Hematopoietic multipotent progenitor cell treated with erythropoietin and hydrocortisone succinate and interleukin-3 and kit ligand, for 4 days (in vitro differentiated cells): ENCODE data around the gene ADIPOQ.
"Not testable (repeated sequence)": the region's sequence is repeated elsewhere in the genome, so short reads cannot be mapped to it uniquely, and the experiment has no call there.

Source experiments
- DNase-seq: peaks from one replicate; pipeline ENCODE4 v3.0.0-alpha.2; 2015

Gene ADIPOQ

DNA sequence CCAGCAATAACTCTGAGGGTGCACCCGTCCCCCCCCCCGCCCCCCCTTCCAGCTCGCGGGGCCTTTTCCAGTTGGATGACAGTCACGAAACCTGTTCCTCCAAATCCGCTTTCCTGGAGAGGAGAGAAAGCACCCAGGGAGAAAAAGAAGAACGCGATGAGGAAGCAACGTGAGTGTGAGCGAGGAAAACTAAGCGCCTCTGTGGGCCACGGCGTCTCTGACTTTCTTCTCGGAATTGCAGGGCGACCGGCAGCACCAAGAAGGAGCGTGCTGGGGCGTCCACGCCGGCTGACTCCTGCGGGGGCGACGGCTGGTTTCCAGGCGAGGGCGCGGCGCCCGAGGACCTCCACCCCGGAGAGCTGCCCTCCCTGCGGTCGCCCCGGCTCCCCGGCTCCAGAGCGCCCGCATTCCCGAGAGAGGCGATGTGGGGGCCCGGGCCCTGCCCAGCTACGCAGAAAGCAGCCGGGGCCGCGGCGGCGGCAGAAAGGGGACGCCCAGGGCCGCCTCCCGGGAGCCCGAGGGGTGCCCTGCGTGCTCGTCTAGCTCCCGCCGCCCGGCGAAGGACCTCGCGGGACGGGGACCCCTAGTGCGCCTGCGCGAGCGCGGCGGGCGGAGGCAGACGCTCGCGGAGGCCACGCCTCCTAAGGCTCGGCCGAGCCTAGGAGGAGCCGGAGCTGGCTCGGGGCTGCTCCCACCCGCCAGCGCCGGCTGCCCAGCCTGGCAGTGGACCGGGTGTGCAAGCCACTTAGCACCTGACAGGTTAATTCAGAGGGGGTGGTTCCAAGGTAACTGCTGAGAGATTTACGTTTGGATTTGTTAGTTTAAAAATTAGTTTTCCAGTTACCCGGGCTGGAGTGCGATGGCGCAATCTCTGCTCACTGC, 15.3 kb upstream of the ADIPOQ start:
- peak; percentile 95 for DNase-seq

DNA sequence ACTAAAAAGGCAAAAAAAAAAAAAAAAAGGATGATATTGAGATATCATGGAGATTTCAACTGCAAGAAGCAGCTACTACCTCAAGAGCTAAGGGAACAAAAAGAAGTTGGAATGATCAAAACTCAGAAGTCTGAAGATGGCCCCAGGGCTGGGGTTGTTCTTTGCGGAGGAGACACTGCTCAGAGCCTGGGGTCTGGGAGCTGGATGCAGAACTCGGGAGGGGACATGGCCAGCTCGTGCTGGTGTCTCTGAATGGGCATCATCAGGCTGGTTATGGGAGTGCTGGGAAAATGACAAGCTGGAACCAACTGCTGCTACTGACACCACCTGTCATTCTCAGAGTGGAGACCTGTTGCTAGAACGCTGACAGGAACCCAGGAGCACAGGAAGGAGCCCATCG, 14.2 kb upstream of the ADIPOQ start:
- DNase-seq, result no peak

DNA sequence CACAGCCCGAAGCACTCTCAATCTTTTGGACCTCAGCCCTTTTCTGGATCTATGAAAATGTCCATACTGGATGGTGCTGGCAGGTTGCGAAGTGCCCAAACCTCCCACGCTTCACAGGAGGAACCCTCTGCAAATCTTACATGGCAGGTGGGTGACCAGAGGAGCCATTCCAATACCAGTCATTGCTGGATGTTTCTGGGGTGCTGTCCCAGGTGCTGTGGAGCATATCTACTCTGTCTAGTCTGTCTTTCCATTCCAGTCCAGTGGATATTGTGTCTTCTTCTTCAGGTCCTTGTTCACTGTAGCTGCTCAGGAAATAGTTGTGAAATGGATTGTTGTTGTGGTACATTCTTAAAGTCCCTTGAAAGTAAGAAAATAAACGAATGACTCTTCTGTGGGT, 10.7 kb upstream of the ADIPOQ start:
- no peak for DNase-seq

DNA sequence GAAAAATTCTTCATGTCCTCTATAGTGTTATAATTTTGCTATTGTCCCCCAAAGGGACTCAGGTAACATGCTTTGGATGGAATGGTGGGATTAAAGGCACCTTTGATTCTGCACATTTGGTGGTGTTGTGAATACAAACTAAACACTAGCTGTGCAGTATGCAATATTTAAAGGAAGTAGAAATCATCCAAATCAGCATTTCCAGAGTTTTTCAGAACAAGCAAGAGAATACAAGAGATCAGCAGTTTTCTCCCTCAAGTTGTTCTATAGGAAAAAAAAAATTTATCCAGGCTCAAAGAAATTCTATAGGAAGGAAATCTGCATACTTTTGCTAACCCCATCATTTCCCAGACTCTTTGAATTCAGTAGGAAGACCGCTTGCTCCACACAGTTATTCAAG, 10.2 kb upstream of the ADIPOQ start:
- DNase-seq, result no peak

DNA sequence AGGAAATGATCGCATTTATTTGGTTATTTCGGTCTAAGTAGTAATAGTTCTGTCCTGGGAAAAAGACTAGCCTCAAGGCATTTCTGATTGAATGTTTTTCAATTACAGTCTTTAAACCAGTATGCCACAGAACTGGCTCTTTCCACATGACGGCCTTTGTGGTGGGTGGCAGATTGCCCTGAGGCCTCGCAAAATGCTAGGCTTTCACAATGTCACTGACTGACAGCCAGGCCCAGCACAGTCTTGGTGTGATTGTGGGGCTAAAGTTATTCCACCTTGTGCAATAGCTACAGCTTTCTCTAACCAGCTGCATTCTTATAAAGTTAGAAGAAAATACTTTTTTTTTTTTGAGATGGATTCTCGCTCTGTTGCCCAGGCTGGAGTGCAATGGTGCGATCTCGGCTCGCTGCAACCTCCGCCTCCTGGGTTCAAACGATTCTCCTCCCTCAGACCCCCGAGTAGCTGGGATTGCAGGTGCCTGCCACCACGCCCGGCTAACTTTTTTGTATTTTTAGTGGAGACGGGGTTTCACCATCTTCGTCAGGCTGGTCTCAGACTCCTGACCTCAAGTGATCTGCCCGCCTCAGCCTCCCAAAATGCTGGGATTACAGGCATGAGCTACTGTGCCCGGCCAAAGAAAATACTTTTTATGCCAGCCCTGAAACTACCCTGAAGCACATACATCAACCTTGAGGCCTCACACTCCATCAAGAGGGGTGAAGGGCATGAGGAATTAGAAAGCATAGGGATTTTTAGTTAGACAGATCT, 2.5 kb upstream of the ADIPOQ start:
- peak; percentile 78 for DNase-seq

DNA sequence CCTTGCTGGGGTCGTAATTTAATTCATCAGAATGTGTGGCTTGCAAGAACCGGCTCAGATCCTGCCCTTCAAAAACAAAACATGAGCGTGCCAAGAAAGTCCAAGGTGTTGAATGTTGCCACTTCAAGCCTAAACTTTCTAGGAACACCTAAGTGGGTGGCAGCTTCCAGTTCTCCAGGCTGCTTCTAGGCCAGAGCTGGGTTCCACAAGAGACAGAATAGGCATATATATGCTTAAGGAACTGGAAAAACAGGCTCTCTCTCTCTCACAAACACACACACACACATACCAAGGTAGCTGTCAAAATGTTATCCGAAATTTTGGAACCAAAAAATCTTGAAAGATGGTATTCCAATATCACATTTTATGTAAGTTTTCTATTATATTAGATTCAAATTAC, 890 bp upstream of the ADIPOQ start:
- DNase-seq, result no peak

DNA sequence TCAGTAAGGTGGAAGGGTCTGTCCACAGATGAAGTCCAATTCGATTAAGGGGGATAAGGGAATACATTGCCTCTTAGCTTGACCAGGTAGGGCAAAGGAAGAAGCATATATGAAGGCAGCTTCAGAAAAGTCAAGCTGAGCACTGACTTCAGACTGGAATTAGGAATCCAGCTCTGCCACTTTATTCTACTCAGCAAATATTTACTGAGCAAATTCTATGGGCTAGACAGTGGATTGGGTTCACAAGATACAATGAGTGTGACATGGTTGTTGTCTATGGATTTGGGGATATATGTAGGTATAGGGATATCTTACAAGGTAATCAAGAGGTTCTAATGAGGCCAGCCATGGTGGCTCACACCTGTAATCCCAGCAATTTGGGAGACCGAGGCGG, 526 bp downstream of the ADIPOQ start:
- DNase-seq, result no peak

DNA sequence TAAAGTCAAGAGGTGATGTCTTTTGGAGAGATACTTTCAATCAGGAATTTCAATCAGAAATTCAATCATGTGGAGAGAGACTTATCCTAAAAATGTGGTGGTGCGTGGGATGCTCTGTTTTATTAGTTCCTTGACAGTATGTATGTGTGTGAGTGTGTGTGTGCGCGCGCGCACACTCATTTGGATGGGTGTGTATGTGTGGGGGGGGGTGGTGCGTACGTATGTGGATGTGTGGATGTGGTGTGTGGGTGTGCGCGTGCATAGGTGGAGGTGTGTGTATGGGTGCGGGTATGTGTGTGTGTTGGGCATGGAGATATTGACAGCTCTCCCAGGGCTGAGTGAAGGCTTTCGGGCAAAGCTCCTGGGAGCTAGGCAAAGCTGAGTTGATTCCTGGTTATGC, 2.4 kb downstream of the ADIPOQ start:
- no peak for DNase-seq

DNA sequence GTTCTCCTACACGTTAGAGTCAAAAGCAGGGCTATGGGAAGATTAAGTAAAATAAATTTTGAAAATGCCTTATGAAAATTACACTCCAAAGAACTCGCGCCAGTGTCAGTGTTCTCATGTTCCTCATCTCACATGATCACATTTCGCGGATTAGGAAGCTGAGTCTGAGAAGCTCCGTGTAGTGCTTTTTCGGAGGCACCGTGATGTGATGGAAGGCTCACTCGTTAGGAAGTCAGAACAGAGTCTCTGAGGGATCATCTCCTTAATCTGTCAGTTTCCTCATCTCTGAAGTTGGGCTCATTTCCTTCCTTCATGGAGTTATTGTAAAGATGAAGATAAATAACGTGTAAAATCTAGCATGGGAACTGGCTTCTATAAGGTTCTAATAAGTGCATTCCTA, 3.2 kb downstream of the ADIPOQ start:
- no peak for DNase-seq

DNA sequence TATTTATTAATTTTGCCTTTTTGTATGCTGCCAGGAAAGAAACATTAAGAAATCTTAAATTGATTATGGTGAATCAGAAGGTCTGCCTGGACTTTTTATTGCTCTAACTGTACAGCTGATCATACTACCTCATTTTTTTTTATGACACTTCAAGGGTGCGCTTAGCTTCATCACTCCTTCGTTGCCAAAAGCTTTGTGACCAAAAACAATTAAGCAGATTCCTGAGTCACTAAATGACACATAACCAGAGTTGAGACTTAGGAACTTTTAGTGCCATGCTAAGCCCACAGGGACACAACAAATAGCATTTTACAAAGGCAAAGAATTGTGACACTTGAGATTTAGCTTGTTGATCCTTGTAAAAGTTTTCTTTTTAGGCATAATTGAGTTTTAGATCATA, 4.9 kb downstream of the ADIPOQ start:
- no peak for DNase-seq

DNA sequence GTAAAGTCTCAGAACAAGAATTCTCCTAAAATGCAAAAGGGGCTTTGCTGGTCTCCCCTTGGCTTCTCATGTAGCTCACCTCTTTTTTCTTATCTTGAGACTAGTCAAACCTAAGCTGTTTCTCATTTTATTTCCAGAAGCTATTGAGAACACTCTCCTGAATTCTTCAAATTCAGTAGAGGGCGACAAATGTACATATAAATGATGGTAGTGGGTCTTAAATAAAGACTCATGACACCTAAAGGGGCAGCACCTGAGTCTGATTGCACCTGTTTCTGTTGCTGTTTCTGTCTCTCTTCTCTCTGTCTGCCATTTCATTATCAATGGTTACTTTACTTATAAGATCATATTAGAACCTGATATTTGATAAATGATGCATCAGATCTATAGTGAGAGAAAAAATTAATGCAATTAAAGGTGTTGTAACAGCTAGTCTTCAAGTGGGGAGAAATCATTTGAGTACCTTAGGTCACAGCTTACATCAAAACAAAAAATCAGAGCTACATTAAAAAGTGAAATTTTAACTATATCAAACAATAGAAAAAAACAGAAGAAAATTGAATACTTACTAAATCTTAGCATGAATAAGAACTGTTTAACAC, 7.0 kb downstream of the ADIPOQ start:
- peak; percentile 75 for DNase-seq

DNA sequence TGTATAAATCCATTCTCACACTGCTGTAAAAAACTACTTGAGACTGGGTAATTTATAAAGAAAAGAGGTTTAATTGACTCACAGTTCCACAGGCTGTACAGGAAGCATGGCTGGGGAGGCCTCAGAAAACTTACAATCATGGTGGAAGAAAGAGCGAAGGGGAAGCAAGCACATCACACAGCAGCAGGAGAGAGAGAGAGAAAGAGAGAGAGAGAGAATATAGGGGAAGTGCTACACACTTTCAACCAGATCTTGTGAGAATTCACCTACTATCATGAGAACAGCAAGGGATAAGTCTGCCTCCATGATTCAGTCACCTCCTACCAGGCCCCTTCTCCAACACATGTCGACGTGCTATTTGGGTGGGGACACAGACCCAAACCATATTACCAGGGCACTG, 9.3 kb downstream of the ADIPOQ start:
- DNase-seq, result not testable (repeated sequence)

DNA sequence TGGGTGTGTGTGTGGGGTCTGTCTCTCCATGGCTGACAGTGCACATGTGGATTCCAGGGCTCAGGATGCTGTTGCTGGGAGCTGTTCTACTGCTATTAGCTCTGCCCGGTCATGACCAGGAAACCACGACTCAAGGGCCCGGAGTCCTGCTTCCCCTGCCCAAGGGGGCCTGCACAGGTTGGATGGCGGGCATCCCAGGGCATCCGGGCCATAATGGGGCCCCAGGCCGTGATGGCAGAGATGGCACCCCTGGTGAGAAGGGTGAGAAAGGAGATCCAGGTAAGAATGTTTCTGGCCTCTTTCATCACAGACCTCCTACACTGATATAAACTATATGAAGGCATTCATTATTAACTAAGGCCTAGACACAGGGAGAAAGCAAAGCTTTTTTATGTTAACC, 10.5 kb downstream of the ADIPOQ start:
- DNase-seq, result no peak

DNA sequence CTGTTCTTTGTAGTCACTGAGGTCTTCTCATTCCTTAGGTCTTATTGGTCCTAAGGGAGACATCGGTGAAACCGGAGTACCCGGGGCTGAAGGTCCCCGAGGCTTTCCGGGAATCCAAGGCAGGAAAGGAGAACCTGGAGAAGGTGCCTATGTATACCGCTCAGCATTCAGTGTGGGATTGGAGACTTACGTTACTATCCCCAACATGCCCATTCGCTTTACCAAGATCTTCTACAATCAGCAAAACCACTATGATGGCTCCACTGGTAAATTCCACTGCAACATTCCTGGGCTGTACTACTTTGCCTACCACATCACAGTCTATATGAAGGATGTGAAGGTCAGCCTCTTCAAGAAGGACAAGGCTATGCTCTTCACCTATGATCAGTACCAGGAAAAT, 11.6 kb downstream of the ADIPOQ start:
- DNase-seq, result no peak

DNA sequence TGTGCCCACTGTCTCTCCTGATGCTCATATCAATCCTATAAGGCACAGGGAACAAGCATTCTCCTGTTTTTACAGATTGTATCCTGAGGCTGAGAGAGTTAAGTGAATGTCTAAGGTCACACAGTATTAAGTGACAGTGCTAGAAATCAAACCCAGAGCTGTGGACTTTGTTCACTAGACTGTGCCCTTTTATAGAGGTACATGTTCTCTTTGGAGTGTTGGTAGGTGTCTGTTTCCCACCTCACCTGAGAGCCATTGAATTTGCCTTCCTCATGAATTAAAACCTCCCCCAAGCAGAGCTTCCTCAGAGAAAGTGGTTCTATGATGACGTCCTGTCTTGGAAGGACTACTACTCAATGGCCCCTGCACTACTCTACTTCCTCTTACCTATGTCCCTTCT, 12.4 kb downstream of the ADIPOQ start:
- DNase-seq, result no peak

DNA sequence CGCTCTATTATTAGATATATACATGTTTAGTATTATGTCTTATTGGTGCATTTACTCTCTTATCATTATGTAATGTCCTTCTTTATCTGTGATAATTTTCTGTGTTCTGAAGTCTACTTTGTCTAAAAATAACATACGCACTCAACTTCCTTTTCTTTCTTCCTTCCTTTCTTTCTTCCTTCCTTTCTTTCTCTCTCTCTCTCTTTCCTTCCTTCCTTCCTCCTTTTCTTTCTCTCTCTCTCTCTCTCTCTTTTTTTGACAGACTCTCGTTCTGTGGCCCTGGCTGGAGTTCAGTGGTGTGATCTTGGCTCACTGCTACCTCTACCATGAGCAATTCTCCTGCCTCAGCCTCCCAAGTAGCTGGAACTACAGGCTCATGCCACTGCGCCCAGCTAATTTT, 15.2 kb downstream of the ADIPOQ start:
- no peak for DNase-seq

DNA sequence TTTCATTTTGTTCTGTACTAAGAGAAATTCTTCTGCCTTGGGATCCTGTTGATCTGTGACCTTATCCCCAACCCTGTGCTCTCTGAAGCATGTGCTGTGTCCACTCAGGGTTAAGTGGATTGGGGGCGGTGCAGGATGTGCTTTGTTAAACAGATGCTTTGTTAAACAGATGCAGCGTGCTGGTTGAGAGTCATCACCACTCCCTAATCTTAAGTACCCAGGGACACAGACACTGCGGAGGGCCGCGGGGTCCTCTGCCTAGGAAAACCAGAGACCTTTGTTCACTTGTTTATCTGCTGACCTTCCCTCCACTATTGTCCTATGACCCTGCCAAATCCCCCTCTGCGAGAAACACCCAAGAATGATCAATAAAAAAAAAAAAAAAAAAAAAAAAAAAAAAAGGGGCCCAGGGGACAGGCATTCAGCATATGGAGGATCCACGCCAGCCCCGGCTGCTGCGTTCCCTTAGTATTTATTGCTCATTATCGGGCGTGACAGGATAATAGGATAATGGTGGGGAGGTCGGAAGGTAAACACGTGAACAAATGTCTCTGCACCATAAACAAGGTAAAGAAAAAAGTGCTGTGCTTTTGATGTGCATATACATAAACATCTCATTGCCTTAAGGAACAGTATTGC, 22.8 kb downstream of the ADIPOQ start:
- not testable (repeated sequence) for DNase-seq

DNA sequence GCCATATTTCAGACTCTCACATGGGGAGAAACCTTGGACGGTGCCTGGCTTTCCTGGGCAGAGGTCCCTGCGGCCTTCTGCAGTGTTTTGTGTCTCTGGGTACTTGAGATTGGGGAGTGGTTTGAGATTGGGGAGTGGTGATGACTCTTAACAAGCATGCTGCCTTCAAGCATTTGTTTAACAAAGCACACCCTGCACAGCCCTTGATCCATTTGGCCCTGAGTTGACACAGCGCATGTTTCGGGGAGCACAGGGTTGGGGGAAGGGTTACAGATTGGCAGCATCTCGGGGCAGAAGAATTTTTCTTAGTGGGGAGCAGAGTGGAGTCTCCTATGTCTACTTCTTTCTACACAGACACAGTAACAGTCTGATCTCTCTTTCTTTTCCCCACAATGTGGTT, 23.6 kb downstream of the ADIPOQ start:
- not testable (repeated sequence) for DNase-seq

DNA sequence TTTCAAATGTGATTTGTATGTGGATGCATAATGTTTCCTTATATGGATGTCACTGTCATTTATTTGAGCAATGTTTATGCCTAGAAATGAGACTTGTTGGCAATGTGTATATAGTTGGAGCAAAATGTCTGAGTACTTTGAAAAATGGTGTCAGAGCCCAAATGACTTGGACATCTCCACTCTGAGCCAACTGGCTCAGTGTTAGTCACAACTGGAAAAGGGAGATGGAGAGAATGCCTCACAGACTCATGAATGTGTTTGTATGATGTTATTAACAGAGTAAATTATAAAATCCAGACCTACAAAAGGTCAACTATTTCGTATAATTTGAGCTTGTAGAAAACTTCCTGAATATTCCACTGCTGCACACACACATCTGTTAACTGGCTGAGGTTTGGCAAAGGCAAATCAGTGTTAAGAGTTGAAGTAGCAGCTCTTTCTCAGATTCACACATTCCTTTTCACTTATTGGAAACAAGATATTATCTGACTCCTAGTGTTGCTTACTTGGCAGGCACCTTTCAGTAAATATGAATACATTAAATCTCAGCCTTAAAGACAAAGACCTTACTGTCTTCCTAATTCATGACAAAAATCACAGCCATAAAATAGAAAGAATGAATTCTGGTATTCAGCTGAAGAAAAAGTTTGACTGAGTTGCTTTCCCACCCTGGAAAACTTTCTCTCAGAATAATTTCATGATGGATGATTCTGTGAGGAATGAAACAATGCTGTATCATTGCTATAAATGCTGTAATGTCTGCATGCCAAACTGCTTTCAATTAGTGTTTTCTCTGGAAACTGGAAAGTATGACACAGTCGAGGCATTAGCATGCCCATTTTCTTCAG, 27.0 kb downstream of the ADIPOQ start:
- DNase-seq, result no peak

DNA sequence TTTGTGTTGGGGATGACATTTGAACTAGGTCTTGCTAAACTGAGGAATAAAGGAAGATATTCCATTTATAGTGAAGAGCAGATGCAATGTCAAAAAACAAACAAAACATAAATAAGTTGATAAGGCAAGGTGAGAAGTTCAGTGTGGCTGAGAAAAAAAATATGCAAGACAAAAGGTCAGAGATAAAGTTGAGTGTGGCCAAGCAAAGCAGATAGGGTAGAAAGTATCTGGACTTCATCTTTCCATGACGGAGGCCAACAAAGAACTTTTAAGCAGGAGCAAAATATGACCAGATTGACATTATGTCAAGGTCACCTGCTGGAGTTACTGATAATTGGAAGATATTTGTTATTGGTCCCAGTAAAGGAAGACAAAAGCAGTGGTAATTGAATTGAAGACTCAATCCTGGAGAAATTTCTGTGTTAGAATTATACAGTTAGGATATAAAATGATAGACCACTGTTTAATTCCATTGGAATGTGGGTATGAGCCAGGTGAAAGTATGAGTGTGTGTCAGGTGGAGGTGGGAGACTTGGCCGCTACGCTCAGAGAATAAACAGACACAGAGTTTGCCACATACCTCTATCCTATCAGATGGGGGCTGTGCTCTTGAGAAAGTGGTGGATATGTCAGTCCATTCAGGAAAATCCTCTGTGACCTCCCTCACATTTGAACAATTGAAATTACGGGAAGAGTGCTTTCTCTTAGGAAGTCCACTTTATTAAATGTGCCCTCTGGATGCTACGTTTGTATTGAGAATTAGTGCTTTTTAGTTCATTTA, 28.1 kb downstream of the ADIPOQ start:
- no peak for DNase-seq

DNA sequence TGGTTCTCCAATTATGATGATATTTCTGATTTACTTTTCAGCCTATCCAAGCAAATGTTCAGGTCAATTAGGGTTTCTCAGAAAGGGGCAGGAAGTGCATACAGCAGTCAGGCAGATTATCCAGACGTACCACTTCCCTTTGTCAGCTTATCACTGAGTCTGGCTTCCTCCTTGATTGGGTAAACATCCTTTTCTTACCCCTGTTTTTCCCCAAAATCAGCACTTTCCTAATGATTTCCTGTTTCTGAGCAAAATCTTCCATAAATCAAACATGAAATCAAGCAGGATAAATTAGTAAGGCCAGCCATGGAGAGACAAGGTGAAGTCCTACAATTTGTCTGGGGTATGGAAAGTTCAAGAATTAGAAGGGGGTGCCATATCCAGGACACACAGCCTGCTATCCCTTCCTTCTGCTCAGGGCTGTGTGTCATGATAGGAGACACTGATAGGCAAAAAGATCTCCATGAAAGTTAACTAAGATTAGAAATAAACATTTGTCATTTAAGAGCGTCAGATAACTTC, 29.0 kb downstream of the ADIPOQ start:
- DNase-seq, result peak; percentile 68
